SK-MEL-5 (cell line): Measurements from ENCODE around the gene MUC22. TPM values are rescaled to one million over a fixed set of nuclear protein-coding genes. Genes with fewer than 3 reads are reported as not detected.
"Not testable (repeated sequence)": the region's sequence is repeated elsewhere in the genome, so short reads cannot be mapped to it uniquely, and the experiment has no call there.

ENCODE experiments used
- DNase-seq: peaks from one replicate; pipeline ENCODE4 v3.0.0-alpha.2; 2016; ENCODE audit warnings: low read depth, low spot score
- in situ Hi-C: cut with HindIII; loops from 2 replicates; pipeline ENCODE4 v1.10.0; 2016; ENCODE audit warnings: low sequenced_read_pairs, high pct_unique_total_duplicates, low pct_unique_long_range_greater_than_20kb
- total RNA-seq: library from RNA; depleted of rRNA; stranded (reverse); fragments of >200 nt; shearing (Covaris generic); gene quantifications from 2 replicates; pipeline ENCODE4 v1.2.3, GENCODE V29; 2014

MUC22 gene
- total RNA-seq, 1 experiment from 2014 or later = not detected

GRCh38 chr6:30988209-30988825 is 22.0 kb upstream of the MUC22 start:
- in situ Hi-C loops = no loop called here

GRCh38 chr6:30990422-30991086 is 19.7 kb upstream of the MUC22 start:
- in situ Hi-C loops = no loop called here
- DNase-seq = peak; percentile 8

More at GRCh38 chr6:30988209-30988825, 22.0 kb upstream of the MUC22 start:
- no peak for DNase-seq

GRCh38 chr6:30991891-30992290 is 18.4 kb upstream of the MUC22 start:
- in situ Hi-C loops = no loop called here
- DNase-seq = no peak

GRCh38 chr6:30997301-30997700 is 13.0 kb upstream of the MUC22 start:
- in situ Hi-C loops = no loop called here
- DNase-seq = no peak

GRCh38 chr6:30998785-30999184 is 11.5 kb upstream of the MUC22 start:
- DNase-seq = no peak
- in situ Hi-C loops = no loop called here

GRCh38 chr6:31000067-31000860 is 10.0 kb upstream of the MUC22 start:
- in situ Hi-C loops, DNase-seq: not testable (repeated sequence)

- no peak for DNase-seq
- in situ Hi-C loops = no loop called here
Measured at GRCh38 chr6:31001281-31001888, 8.9 kb upstream of the MUC22 start.

- no peak for DNase-seq
Measured at GRCh38 chr6:31002471-31002870, 7.8 kb upstream of the MUC22 start.

GRCh38 chr6:31004794-31005193 is 5.5 kb upstream of the MUC22 start:
- in situ Hi-C loops = no loop called here
- DNase-seq = no peak

More at GRCh38 chr6:31002471-31002870, 7.8 kb upstream of the MUC22 start:
- in situ Hi-C loops = no loop called here

- in situ Hi-C loops = no loop called here
- DNase-seq = no peak
Measured at GRCh38 chr6:31005249-31006020, 4.8 kb upstream of the MUC22 start.

- DNase-seq = no peak
- in situ Hi-C loops = no loop called here
Measured at GRCh38 chr6:31007694-31008093, 2.6 kb upstream of the MUC22 start.

GRCh38 chr6:31008165-31008564 is 2.1 kb upstream of the MUC22 start:
- peak; percentile 34 for DNase-seq
- in situ Hi-C loops = no loop called here

GRCh38 chr6:31009731-31010130 is 543 bp upstream of the MUC22 start:
- in situ Hi-C loops = no loop called here
- DNase-seq = no peak

- in situ Hi-C loops = no loop called here
- DNase-seq = no peak
Measured at GRCh38 chr6:31011153-31011552, 879 bp downstream of the MUC22 start.

- in situ Hi-C loops = no loop called here
- DNase-seq = no peak
Measured at GRCh38 chr6:31016659-31017299, 6.5 kb downstream of the MUC22 start.

GRCh38 chr6:31017436-31017835 is 7.2 kb downstream of the MUC22 start:
- DNase-seq, in situ Hi-C loops: not testable (repeated sequence)

- in situ Hi-C loops = no loop called here
- DNase-seq = no peak
Measured at GRCh38 chr6:31020057-31020456, 9.8 kb downstream of the MUC22 start.
